ENCODE data around the gene MYO9B.

Gene MYO9B

GRCh38 chr19:17075864-17076542 lies 426 bp downstream of the MYO9B start:
- Histone ChIP-seq H4K12ac (ENCODE audit: low read depth, low read length) (peak overlapping the region; percentile 54), H3K4me3 (ENCODE audit: low read depth, low read length) (peak overlapping the region; percentile 99), H3K27ac (ENCODE audit: low read depth, low read length) (peak overlapping the region; percentile 24), H3K9me3 (ENCODE audit: insufficient read depth, low read depth, low read length) (no peaks in the 10 kb centered on the region), H2AK5ac (ENCODE audit: low read length) (peak overlapping the region; percentile 38), H3K4ac (ENCODE audit: low read depth, low read length) (peak overlapping the region; percentile 87), H4K8ac (ENCODE audit: low read depth, low read length) (peak overlapping the region; percentile 40), H3K23ac (ENCODE audit: low read length) (no peak overlapping the region), H3K36me3 (ENCODE audit: control insufficient read depth in 1 of 2, insufficient read depth in 2 of 2, low read length in 2 of 2) (peaks cover 14 to 16% of the 10 kb centered on the region in 2 experiments), H3K18ac (ENCODE audit: low read length) (peak overlapping the region; percentile 79), H2AFZ (ENCODE audit: insufficient read depth, low read length, poor library complexity) (peak overlapping the region; percentile 38), H3K4me1 (ENCODE audit: control insufficient read depth in 1 of 2, insufficient read depth in 2 of 2, low read length in 2 of 2) (peaks cover 24 to 32% of the 10 kb centered on the region in 2 experiments), H3K79me1 (ENCODE audit: low read length) (peaks cover 17% of the 10 kb centered on the region), H2BK5ac (ENCODE audit: low read depth, low read length, poor library complexity) (peak overlapping the region; percentile 80), H3K14ac (ENCODE audit: low read length) (peak overlapping the region; percentile 80), H3K4me2 (ENCODE audit: low read length) (peak overlapping the region; percentile 79), H3K79me2 (ENCODE audit: control insufficient read depth, insufficient read depth, low read length, poor library complexity) (peaks cover 47% of the 10 kb centered on the region), H2BK12ac (ENCODE audit: low read length) (no peak overlapping the region), H3K9ac (ENCODE audit: low read length) (peak overlapping the region; percentile 95), H3K27me3 (ENCODE audit: insufficient read depth, low read length) (no peaks in the 10 kb centered on the region), H4K91ac (ENCODE audit: low read depth, low read length) (peak overlapping the region; percentile 87), H2BK120ac (ENCODE audit: insufficient read depth, low read length, poor library complexity) (peak overlapping the region; percentile 28)
- WGBS (ENCODE audit: extremely low coverage, insufficient coverage, insufficient read length): no CpG with 5 or more reads among the region's 43 CpGs
- DNase-seq: peak in 1 of 2 donors; percentile 30

- no peak overlapping the region for H3K23ac ChIP-seq (ENCODE audit: low read length)
- H3K9me3 ChIP-seq (ENCODE audit: insufficient read depth, low read depth, low read length): no peaks in the 10 kb centered on the region
- WGBS (ENCODE audit: extremely low coverage, insufficient coverage, insufficient read length): no CpG with 5 or more reads among the region's 12 CpGs
These were observed 990 bp downstream of the MYO9B start for GRCh38 chr19:17076543-17076991.

GRCh38 chr19:17077447-17078028 lies 2.0 kb downstream of the MYO9B start:
- peaks cover 17% of the 10 kb centered on the region for H3K79me1 ChIP-seq (ENCODE audit: low read length)
- no peak overlapping the region for H4K8ac ChIP-seq (ENCODE audit: low read depth, low read length)
- H3K4ac ChIP-seq (ENCODE audit: low read depth, low read length): peak overlapping the region; percentile 87
- H4K12ac ChIP-seq (ENCODE audit: low read depth, low read length): no peak overlapping the region
- H3K4me1 ChIP-seq (ENCODE audit: control insufficient read depth in 1 of 2, insufficient read depth in 2 of 2, low read length in 2 of 2): peaks cover 24 to 32% of the 10 kb centered on the region in 2 experiments
- no peak overlapping the region for H3K23ac ChIP-seq (ENCODE audit: low read length)
- no peak overlapping the region for H2BK120ac ChIP-seq (ENCODE audit: insufficient read depth, low read length, poor library complexity)
- no peak overlapping the region for H3K9ac ChIP-seq (ENCODE audit: low read length)
- no peak overlapping the region for H4K91ac ChIP-seq (ENCODE audit: low read depth, low read length)
- H2BK12ac ChIP-seq (ENCODE audit: low read length): no peak overlapping the region
- H3K4me2 ChIP-seq (ENCODE audit: low read length): peak overlapping the region; percentile 79
- H3K79me2 ChIP-seq (ENCODE audit: control insufficient read depth, insufficient read depth, low read length, poor library complexity): peaks cover 58% of the 10 kb centered on the region
- H3K4me3 ChIP-seq (ENCODE audit: low read depth, low read length): peak overlapping the region; percentile 19
- peak in 1 of 2 donors; percentile 40 for DNase-seq
- H3K14ac ChIP-seq (ENCODE audit: low read length): no peak overlapping the region
- no peaks in the 10 kb centered on the region for H3K9me3 ChIP-seq (ENCODE audit: insufficient read depth, low read depth, low read length)
- H2BK5ac ChIP-seq (ENCODE audit: low read depth, low read length, poor library complexity): no peak overlapping the region
- H2AFZ ChIP-seq (ENCODE audit: insufficient read depth, low read length, poor library complexity): no peak overlapping the region
- no peaks in the 10 kb centered on the region for H3K27me3 ChIP-seq (ENCODE audit: insufficient read depth, low read length)
- H3K18ac ChIP-seq (ENCODE audit: low read length): no peak overlapping the region
- no CpG with 5 or more reads among the region's 17 CpGs for WGBS (ENCODE audit: extremely low coverage, insufficient coverage, insufficient read length)
- H3K27ac ChIP-seq (ENCODE audit: low read depth, low read length): no peak overlapping the region
- H2AK5ac ChIP-seq (ENCODE audit: low read length): no peak overlapping the region
- peaks cover 6 to 8% of the 10 kb centered on the region in 2 experiments for H3K36me3 ChIP-seq (ENCODE audit: control insufficient read depth in 1 of 2, insufficient read depth in 2 of 2, low read length in 2 of 2)

More at GRCh38 chr19:17076543-17076991, 990 bp downstream of the MYO9B start:
- no peak overlapping the region for H2BK12ac ChIP-seq (ENCODE audit: low read length)
- peak overlapping the region; percentile 99 for H3K4me3 ChIP-seq (ENCODE audit: low read depth, low read length)
- H3K18ac ChIP-seq (ENCODE audit: low read length): no peak overlapping the region
- DNase-seq: peak in 1 of 2 donors; percentile 33
- peak overlapping the region; percentile 80 for H3K14ac ChIP-seq (ENCODE audit: low read length)
- H3K27me3 ChIP-seq (ENCODE audit: insufficient read depth, low read length): no peaks in the 10 kb centered on the region
- peak overlapping the region; percentile 87 for H4K91ac ChIP-seq (ENCODE audit: low read depth, low read length)
- H3K36me3 ChIP-seq (ENCODE audit: control insufficient read depth in 1 of 2, insufficient read depth in 2 of 2, low read length in 2 of 2): peaks cover 9 to 11% of the 10 kb centered on the region in 2 experiments
- peak overlapping the region; percentile 33 for H2BK120ac ChIP-seq (ENCODE audit: insufficient read depth, low read length, poor library complexity)
- H4K12ac ChIP-seq (ENCODE audit: low read depth, low read length): no peak overlapping the region
- peaks cover 49% of the 10 kb centered on the region for H3K79me2 ChIP-seq (ENCODE audit: control insufficient read depth, insufficient read depth, low read length, poor library complexity)
- no peak overlapping the region for H2AK5ac ChIP-seq (ENCODE audit: low read length)
- H3K4me2 ChIP-seq (ENCODE audit: low read length): peak overlapping the region; percentile 79
- peaks cover 24 to 32% of the 10 kb centered on the region in 2 experiments for H3K4me1 ChIP-seq (ENCODE audit: control insufficient read depth in 1 of 2, insufficient read depth in 2 of 2, low read length in 2 of 2)
- H3K9ac ChIP-seq (ENCODE audit: low read length): peak overlapping the region; percentile 95
- H3K79me1 ChIP-seq (ENCODE audit: low read length): peaks cover 17% of the 10 kb centered on the region
- H3K27ac ChIP-seq (ENCODE audit: low read depth, low read length): no peak overlapping the region
- no peak overlapping the region for H4K8ac ChIP-seq (ENCODE audit: low read depth, low read length)
- no peak overlapping the region for H2AFZ ChIP-seq (ENCODE audit: insufficient read depth, low read length, poor library complexity)
- peak overlapping the region; percentile 32 for H2BK5ac ChIP-seq (ENCODE audit: low read depth, low read length, poor library complexity)
- H3K4ac ChIP-seq (ENCODE audit: low read depth, low read length): peak overlapping the region; percentile 87

- peak overlapping the region; percentile 87 for H3K4ac ChIP-seq (ENCODE audit: low read depth, low read length)
- no peak overlapping the region for H2AK5ac ChIP-seq (ENCODE audit: low read length)
- no peak overlapping the region for H3K18ac ChIP-seq (ENCODE audit: low read length)
- H2BK12ac ChIP-seq (ENCODE audit: low read length): no peak overlapping the region
- peak; percentile 53 to 60 for DNase-seq
- H3K9me3 ChIP-seq (ENCODE audit: insufficient read depth, low read depth, low read length): no peaks in the 10 kb centered on the region
- H3K36me3 ChIP-seq (ENCODE audit: control insufficient read depth in 1 of 2, insufficient read depth in 2 of 2, low read length in 2 of 2): peaks cover 5 to 7% of the 10 kb centered on the region in 2 experiments
- H4K8ac ChIP-seq (ENCODE audit: low read depth, low read length): no peak overlapping the region
- H3K27ac ChIP-seq (ENCODE audit: low read depth, low read length): no peak overlapping the region
- no peak overlapping the region for H3K23ac ChIP-seq (ENCODE audit: low read length)
- H3K27me3 ChIP-seq (ENCODE audit: insufficient read depth, low read length): no peaks in the 10 kb centered on the region
- H2AFZ ChIP-seq (ENCODE audit: insufficient read depth, low read length, poor library complexity): no peak overlapping the region
- H4K91ac ChIP-seq (ENCODE audit: low read depth, low read length): no peak overlapping the region
- no peak overlapping the region for H3K4me3 ChIP-seq (ENCODE audit: low read depth, low read length)
- H2BK120ac ChIP-seq (ENCODE audit: insufficient read depth, low read length, poor library complexity): no peak overlapping the region
- peak overlapping the region; percentile 7 for H3K4me2 ChIP-seq (ENCODE audit: low read length)
- no CpG with 5 or more reads among the region's 19 CpGs for WGBS (ENCODE audit: extremely low coverage, insufficient coverage, insufficient read length)
- peaks cover 17% of the 10 kb centered on the region for H3K79me1 ChIP-seq (ENCODE audit: low read length)
- H3K4me1 ChIP-seq (ENCODE audit: control insufficient read depth in 1 of 2, insufficient read depth in 2 of 2, low read length in 2 of 2): peaks cover 24 to 32% of the 10 kb centered on the region in 2 experiments
- H4K12ac ChIP-seq (ENCODE audit: low read depth, low read length): no peak overlapping the region
- no peak overlapping the region for H3K9ac ChIP-seq (ENCODE audit: low read length)
- no peak overlapping the region for H3K14ac ChIP-seq (ENCODE audit: low read length)
- peak overlapping the region; percentile 9 for H2BK5ac ChIP-seq (ENCODE audit: low read depth, low read length, poor library complexity)
- H3K79me2 ChIP-seq (ENCODE audit: control insufficient read depth, insufficient read depth, low read length, poor library complexity): peaks cover 62% of the 10 kb centered on the region
These were observed 2.7 kb downstream of the MYO9B start for GRCh38 chr19:17078036-17078919.

Data from trophoblast cell (in vitro differentiated cells and primary cell).